PFSK-1 (cell line): ENCODE measurements around the gene CXCL16.

ENCODE experiments used
- FOXP2 ChIP-seq: optimal IDR thresholded peaks from 2 replicates; pipeline ENCODE3; 2011; ENCODE audit warnings: borderline replicate concordance, control low read depth, inconsistent platforms; ENCODE audit not compliant: insufficient read depth; ENCODE audit errors: extremely low read length, extremely low read depth
- POLR2AphosphoS5 ChIP-seq: IDR thresholded peaks from 2 replicates; pipeline ENCODE4 v1.6.1; 2012; ENCODE audit warnings: low read depth, mild to moderate bottlenecking, control low read depth, low read length, moderate library complexity
- REST ChIP-seq, 2 experiments: IDR thresholded peaks; 2 replicates each; pipeline versions ENCODE4 v1.6.1 to v1.8.0; 2011 to 2012; ENCODE audit warnings: low read depth in 2 of 2, low read length in 2 of 2, control low read depth in 1 of 2, inconsistent platforms in 1 of 2, mild to moderate bottlenecking in 1 of 2, moderate library complexity in 1 of 2; ENCODE audit not compliant: insufficient read depth in 1 of 2
- SIN3A ChIP-seq: IDR thresholded peaks from 2 replicates; pipeline ENCODE4 v1.6.1; 2012; ENCODE audit warnings: mild to moderate bottlenecking, low read length, moderate library complexity, borderline replicate concordance; ENCODE audit not compliant: insufficient read depth
- TAF1 ChIP-seq: IDR thresholded peaks from 2 replicates; pipeline ENCODE4 v1.6.1; 2012; ENCODE audit warnings: low read length, control low read depth, borderline replicate concordance; ENCODE audit not compliant: insufficient read depth

CXCL16 gene

GRCh38 chr17:4725646-4726310, 13.9 kb downstream of the CXCL16 start:
- TF ChIP-seq SIN3A (no peak), POLR2AphosphoS5 (no peak)

- no peak for TF ChIP-seq POLR2AphosphoS5
Observed at GRCh38 chr17:4724650-4725049, 15.1 kb downstream of the CXCL16 start.

- TF ChIP-seq POLR2AphosphoS5 (no peak), SIN3A (no peak), FOXP2 (no peak), TAF1 (no peak)
Observed at GRCh38 chr17:4722678-4723240, 17.0 kb downstream of the CXCL16 start.

- TF ChIP-seq POLR2AphosphoS5 (no peak; the same call in 1 of the 2 replicates), SIN3A (no peak), REST (IDR thresholded peaks at IDR 0.05; ENCODE audit: insufficient read depth in 1 of 2, low read depth in 2 of 2, low read length in 2 of 2) (no peak), TAF1 (no peak), FOXP2 (no peak)
Observed at GRCh38 chr17:4721203-4722135, 18.3 kb downstream of the CXCL16 start.

GRCh38 chr17:4720787-4721186, 18.9 kb downstream of the CXCL16 start:
- no peak for TF ChIP-seq TAF1
- no peak for TF ChIP-seq POLR2AphosphoS5
- TF ChIP-seq FOXP2: no peak
- TF ChIP-seq SIN3A: no peak
- TF ChIP-seq REST (IDR thresholded peaks at IDR 0.05; ENCODE audit: insufficient read depth in 1 of 2, low read depth in 2 of 2, low read length in 2 of 2): no peak

GRCh38 chr17:4719684-4720221, 20.0 kb downstream of the CXCL16 start:
- TF ChIP-seq REST (IDR thresholded peaks at IDR 0.05; ENCODE audit: insufficient read depth in 1 of 2, low read depth in 2 of 2, low read length in 2 of 2) (no peak), FOXP2 (peak; percentile 39)
